H1 (cell line): Measurements from ENCODE around the gene CIC. TPM values are rescaled to one million over a fixed set of nuclear protein-coding genes. Genes with fewer than 3 reads are reported as not detected.

Experiments
- CTCF ChIA-PET: fragments of 300-600 bp; sonication (Branson Sonifier 250); formaldehyde crosslinking; loops from one replicate; lab custom pipeline; 2021; ENCODE audit not compliant: partially characterized antibody; lab: Charles Lee
- POLR2A ChIA-PET: fragments of 300-600 bp; sonication (Branson Sonifier 250); formaldehyde crosslinking; loops from one replicate; lab custom pipeline; 2021; ENCODE audit warnings: inconsistent platforms; ENCODE audit not compliant: partially characterized antibody; lab: Charles Lee
- DNase-seq, 2 experiments: peaks; one replicate each; pipeline versions ENCODE4 v3.0.0 to v3.0.0-alpha.2; 2010 to 2022; ENCODE audit warnings: low spot score in 2 of 2, low read depth in 1 of 2, mixed read lengths in 1 of 2
- FAIRE-seq: peaks from 2 replicates; lab custom pipeline; 2011; peaks lifted over from hg19 to GRCh38; lab: Jason Lieb, UNC
- H2AFZ ChIP-seq: 2 replicates; pipeline ENCODE4 v1.8.1; 2012; ENCODE audit warnings: low read length, inconsistent platforms
- H2AK5ac ChIP-seq: 2 replicates; pipeline ENCODE4 v1.6.1; 2013; ENCODE audit warnings: low read depth, low read length
- H2BK120ac ChIP-seq: replicated peaks from 2 replicates; pipeline ENCODE3; 2013; ENCODE audit warnings: low read depth, low read length, inconsistent platforms
- H2BK12ac ChIP-seq: 2 replicates; pipeline ENCODE4 v1.6.1; 2013; ENCODE audit warnings: low read depth, low read length
- H2BK15ac ChIP-seq: 2 replicates; pipeline ENCODE4 v1.6.1; 2013; ENCODE audit warnings: low read length
- H2BK20ac ChIP-seq: 2 replicates; pipeline ENCODE4 v1.6.1; 2013; ENCODE audit warnings: low read length
- H2BK5ac ChIP-seq: 2 replicates; pipeline ENCODE4 v1.6.1; 2013; ENCODE audit warnings: low read depth, low read length
- H3K14ac ChIP-seq: 2 replicates; pipeline ENCODE4 v1.6.1; 2013; ENCODE audit warnings: inconsistent platforms; ENCODE audit not compliant: insufficient read length
- H3K18ac ChIP-seq: 2 replicates; pipeline ENCODE4 v1.6.1; 2013; ENCODE audit warnings: low read length; ENCODE audit errors: extremely low read depth
- H3K23ac ChIP-seq: 2 replicates; pipeline ENCODE4 v1.6.1; 2013; ENCODE audit warnings: inconsistent platforms; ENCODE audit not compliant: insufficient read length
- H3K23me2 ChIP-seq: 2 replicates; pipeline ENCODE4 v1.6.1; 2013; ENCODE audit warnings: low read depth, low read length
- H3K27ac ChIP-seq: 2 replicates; pipeline ENCODE4 v1.6.1; 2011; ENCODE audit warnings: low read depth, low read length, inconsistent platforms
- H3K27me3 ChIP-seq, 4 experiments: replicated peaks in 1 of 4; 1 replicate in 1 of 4; 2 replicates in 3 of 4; pipeline versions ENCODE4 v1.6.1 to v1.8.1; 2011 to 2013; ENCODE audit warnings: low read length in 3 of 4, mild to moderate bottlenecking in 3 of 4, inconsistent platforms in 2 of 4, mixed read lengths in 2 of 4, moderate library complexity in 1 of 4; ENCODE audit not compliant: control insufficient read depth in 3 of 4, insufficient read depth in 3 of 4; ENCODE audit errors: extremely low read depth in 1 of 4
- H3K36me3 ChIP-seq, 4 experiments: 2 replicates each; pipeline versions ENCODE4 v1.6.1 to v1.8.1; 2011 to 2013; ENCODE audit warnings: mild to moderate bottlenecking in 4 of 4, low read length in 3 of 4, moderate library complexity in 2 of 4, control low read depth in 1 of 4, inconsistent platforms in 1 of 4; ENCODE audit not compliant: insufficient read depth in 4 of 4, control insufficient read depth in 2 of 4
- H3K4ac ChIP-seq: replicated peaks from 2 replicates; pipeline ENCODE3; 2013; ENCODE audit warnings: low read length, low read depth, mixed read lengths, inconsistent platforms; ENCODE audit not compliant: insufficient read length
- H3K4me1 ChIP-seq, 4 experiments: replicated peaks in 1 of 4; 1 replicate in 1 of 4; 2 replicates in 3 of 4; pipeline versions ENCODE4 v1.6.1 to v1.8.1; 2011 to 2013; ENCODE audit warnings: low read length in 3 of 4, inconsistent platforms in 2 of 4, mixed read lengths in 1 of 4; ENCODE audit not compliant: insufficient read depth in 4 of 4, control insufficient read depth in 3 of 4
- H3K4me2 ChIP-seq, 2 experiments: 2 replicates each; pipeline versions ENCODE4 v1.6.1 to v1.8.1; 2011 to 2013; ENCODE audit warnings: low read depth in 2 of 2, low read length in 2 of 2, control low read depth in 1 of 2, inconsistent platforms in 1 of 2, mild to moderate bottlenecking in 1 of 2; ENCODE audit not compliant: insufficient read depth in 1 of 2
- H3K4me3 ChIP-seq, 4 experiments: fragments of 200-600, 300-600 bp in 1 of 4; sonication (generic), shearing (Covaris generic), sonication (Bioruptor Twin) in 1 of 4; 2 replicates each; pipeline versions ENCODE4 v1.5.1 to v1.8.1; 2011 to 2016; ENCODE audit warnings: low read length in 4 of 4, low read depth in 3 of 4, control low read depth in 2 of 4, inconsistent platforms in 2 of 4, mild to moderate bottlenecking in 2 of 4, mixed read lengths in 1 of 4, moderate library complexity in 1 of 4; ENCODE audit not compliant: insufficient read depth in 2 of 4; ENCODE audit errors: extremely low read depth in 1 of 4
- H3K56ac ChIP-seq: replicated peaks from 2 replicates; pipeline ENCODE3; 2013; ENCODE audit warnings: low read depth, mild to moderate bottlenecking, mixed read lengths, low read length, inconsistent platforms; ENCODE audit not compliant: insufficient read length
- H3K79me1 ChIP-seq: 2 replicates; pipeline ENCODE4 v1.6.1; 2013; ENCODE audit warnings: low read depth, low read length, control low read depth
- H3K79me2 ChIP-seq, 2 experiments: 2 replicates each; pipeline versions ENCODE4 v1.6.1 to v1.8.1; 2012 to 2013; ENCODE audit warnings: low read length in 2 of 2, mild to moderate bottlenecking in 2 of 2, inconsistent platforms in 1 of 2; ENCODE audit not compliant: insufficient read depth in 2 of 2, control insufficient read depth in 1 of 2
- H3K9ac ChIP-seq, 4 experiments: replicated peaks in 1 of 4; 1 replicate in 1 of 4; 2 replicates in 3 of 4; pipeline versions ENCODE4 v1.6.1 to v1.8.1; 2011 to 2013; ENCODE audit warnings: low read depth in 3 of 4, low read length in 3 of 4, control low read depth in 2 of 4, mild to moderate bottlenecking in 2 of 4, moderate library complexity in 2 of 4, inconsistent platforms in 1 of 4; ENCODE audit errors: extremely low read depth in 1 of 4
- H3K9me3 ChIP-seq, 2 experiments: 2 replicates each; pipeline versions ENCODE4 v1.6.1 to v1.8.1; 2012 to 2013; ENCODE audit warnings: mild to moderate bottlenecking in 2 of 2, moderate library complexity in 2 of 2, control low read depth in 1 of 2, inconsistent platforms in 1 of 2, low read depth in 1 of 2, low read length in 1 of 2, mixed read lengths in 1 of 2; ENCODE audit not compliant: insufficient read depth in 2 of 2
- H4K20me1 ChIP-seq, 2 experiments: replicated peaks in 1 of 2; 2 replicates each; pipeline versions ENCODE3 to v1.8.1; 2011 to 2013; ENCODE audit warnings: inconsistent platforms in 2 of 2, low read length in 2 of 2, mild to moderate bottlenecking in 1 of 2; ENCODE audit not compliant: insufficient read depth in 2 of 2, control insufficient read depth in 1 of 2
- H4K5ac ChIP-seq: 2 replicates; pipeline ENCODE4 v1.6.1; 2013; ENCODE audit warnings: low read length, low read depth, mixed read lengths, inconsistent platforms; ENCODE audit not compliant: insufficient read length
- H4K8ac ChIP-seq: 2 replicates; pipeline ENCODE4 v1.8.0; 2013; ENCODE audit warnings: mild to moderate bottlenecking, moderate library complexity, low read length, inconsistent platforms; ENCODE audit not compliant: insufficient read depth; ENCODE audit errors: extremely low read depth
- H4K91ac ChIP-seq: replicated peaks from 2 replicates; pipeline ENCODE3; 2013; ENCODE audit warnings: low read length, mixed read lengths, inconsistent platforms; ENCODE audit not compliant: insufficient read length
- CTBP2 ChIP-seq: IDR thresholded peaks from 2 replicates; pipeline ENCODE4 v1.7.0; 2011; ENCODE audit warnings: borderline replicate concordance, mild to moderate bottlenecking, moderate library complexity, mixed read lengths, low read length; ENCODE audit not compliant: insufficient read depth, insufficient read length
- EGR1 ChIP-seq: IDR thresholded peaks from 2 replicates; pipeline ENCODE4 v1.6.1; 2011; ENCODE audit warnings: low read depth, low read length, borderline replicate concordance
- FOSL1 ChIP-seq: IDR thresholded peaks from 2 replicates; pipeline ENCODE4 v1.6.1; 2011; ENCODE audit warnings: mild to moderate bottlenecking, low read depth, low read length, moderate library complexity; ENCODE audit not compliant: insufficient read depth
- GABPA ChIP-seq: IDR thresholded peaks from 2 replicates; pipeline ENCODE4 v1.6.1; 2011; ENCODE audit warnings: mild to moderate bottlenecking, low read length, moderate library complexity, borderline replicate concordance; ENCODE audit not compliant: insufficient read depth
- GTF2F1 ChIP-seq: IDR thresholded peaks from 2 replicates; pipeline ENCODE4 v1.6.1; 2012; ENCODE audit warnings: low read depth, low read length, improper control_type of control experiment, borderline replicate concordance
- HDAC2 ChIP-seq, 2 experiments: fragments of 300-600 bp in 1 of 2; sonication (generic) in 1 of 2; IDR thresholded peaks; 2 replicates each; pipeline ENCODE4 v1.6.1; 2011 to 2012; ENCODE audit warnings: low read depth in 2 of 2, low read length in 2 of 2, mild to moderate bottlenecking in 2 of 2, moderate library complexity in 2 of 2, borderline replicate concordance in 1 of 2, inconsistent platforms in 1 of 2
- KDM4A ChIP-seq: IDR thresholded peaks from one replicate; pipeline ENCODE4 v1.7.1; 2012; ENCODE audit warnings: low read depth, mild to moderate bottlenecking, moderate library complexity, low read length, inconsistent platforms; ENCODE audit not compliant: severe bottlenecking
- PHF8 ChIP-seq: fragments of 200-600 bp; sonication (generic); conservative IDR thresholded peaks from 2 replicates; pipeline ENCODE4 v1.7.1; 2012; ENCODE audit warnings: low read depth, mild to moderate bottlenecking, inconsistent platforms, low read length, moderate library complexity
- YY1 ChIP-seq: IDR thresholded peaks from 2 replicates; pipeline ENCODE4 v1.6.1; 2011; ENCODE audit warnings: low read depth, mild to moderate bottlenecking, low read length
- WGBS, 2 experiments: shearing (Covaris generic) in 1 of 2; methylation state at CpG; one replicate each; pipeline versions ENCODE4 v1.1.6 to v1.1.7; 2013 to 2015; ENCODE audit warnings: low lambda C conversion rate in 2 of 2, mixed read lengths in 2 of 2, inconsistent platforms in 1 of 2, low coverage in 1 of 2, missing lambda C conversion rate in 1 of 2; ENCODE audit not compliant: insufficient replicate concordance in 2 of 2, insufficient coverage in 1 of 2, insufficient read length in 1 of 2; ENCODE audit errors: extremely low coverage in 1 of 2, missing lambda C conversion rate in 1 of 2; 5-methylcytosine and 5-hydroxymethylcytosine counted together
- polyA plus RNA-seq, 7 experiments: library from polyadenylated mRNA; depleted of rRNA in 3 of 7; stranded (reverse) in 5 of 7; unstranded in 2 of 7; fragments of >200 nt in 5 of 7; fragments of 200-250 nt in 2 of 7; gene quantifications; 1 replicate in 5 of 7; 2 replicates in 1 of 7; 4 replicates in 1 of 7; pipeline versions ENCODE4 v1.2.1 to v1.2.3, GENCODE V29; 2011 to 2013; ENCODE audit warnings: missing spikeins in 2 of 7, mixed read lengths in 2 of 7
- total RNA-seq: library from RNA; stranded (reverse); fragmentation: NEBNext Ultra II Directional; extraction: Animal tissue kit (Norgen Biotek cat#: 25700); gene quantifications from 2 replicates; pipeline ENCODE4 v1.2.1, GENCODE V29; 2021

The CIC gene
- total and polyA plus RNA-seq, 2 of the 8 experiments (the other 6 are each of a cell fraction or from before 2014, with no cell fraction given): 13.2 to 43.6 TPM

DNA sequence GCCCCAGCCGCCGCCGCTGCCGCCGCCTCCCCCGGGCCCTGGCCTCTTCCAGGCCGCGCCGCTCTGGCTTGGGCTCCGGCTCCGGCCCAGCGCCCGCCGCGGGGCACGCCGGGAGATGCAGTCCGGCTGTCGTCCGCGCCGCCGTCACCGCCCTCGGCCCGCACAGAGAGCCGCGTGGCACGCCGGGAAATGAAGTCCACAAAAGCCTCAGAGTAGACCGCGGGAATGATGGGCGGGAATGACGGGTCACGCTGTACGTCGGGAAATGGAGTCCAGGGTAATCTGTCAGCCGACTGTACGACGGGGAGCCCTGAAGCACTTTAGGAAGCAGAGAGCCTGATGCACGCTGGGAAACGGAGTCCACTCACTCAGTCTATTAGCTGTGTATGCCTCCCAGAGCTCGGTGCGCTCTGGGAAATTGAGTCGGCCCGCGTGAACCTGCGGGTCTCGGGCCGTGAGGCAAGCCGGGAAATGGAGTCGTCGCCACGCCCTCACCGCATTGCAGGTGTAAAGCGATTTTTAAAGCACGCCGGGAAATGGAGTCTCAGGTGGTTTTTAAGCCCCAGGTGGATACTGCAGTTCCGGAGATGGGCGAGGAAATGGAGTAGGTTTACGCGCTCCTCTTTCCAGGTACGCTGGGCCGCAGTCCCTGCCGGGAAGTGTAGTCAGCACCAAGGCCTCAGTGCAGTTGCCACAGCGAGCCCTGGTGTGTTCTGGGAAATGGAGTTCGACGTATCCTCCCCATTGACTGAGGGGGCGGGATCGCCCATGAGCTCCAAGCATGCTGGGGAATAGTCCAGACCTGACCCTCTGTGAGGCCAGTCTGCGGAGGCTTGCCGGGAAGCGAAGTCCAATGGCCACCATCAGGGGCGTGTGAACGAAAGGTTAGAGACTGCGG is 26.3 kb upstream of the CIC start, which contains the start of gene GSK3A:
GSK3A (minus strand) TSS at position 91 of the 898 bp plus-strand sequence. CDS start 137 bp downstream, outside the sequence.
- H3K14ac ChIP-seq: no peak within 1 kb of the TSS
- peak within 1 kb of the TSS; percentile 81 to 90 (median 85) for H3K4me3 ChIP-seq
- peak within 1 kb of the TSS; percentile 83; the same call in 1 of the 2 replicates for H3K18ac ChIP-seq
- no peak within 1 kb of the TSS for H3K23ac ChIP-seq
- H4K5ac ChIP-seq: peak within 1 kb of the TSS; percentile 32
- peak within 1 kb of the TSS; percentile 47 for H4K91ac ChIP-seq
- 0 out of 2 replicates have a peak within 1 kb of the TSS, but pooled peaks have one; percentile 65 for H2BK12ac ChIP-seq
- H3K23me2 ChIP-seq: peaks cover 7% of the 10 kb centered on the region
- H3K27ac ChIP-seq: peak within 1 kb of the TSS; percentile 74
- peak within 1 kb of the TSS; percentile 15; the same call in 1 of the 2 replicates for H2AFZ ChIP-seq
- 0 out of 2 replicates have a peak within 1 kb of the TSS, but pooled peaks have one; percentile 81 for H2BK15ac ChIP-seq
- peaks cover 4 to 6% of the 10 kb centered on the region in 2 experiments for H4K20me1 ChIP-seq
- FAIRE-seq (peak; percentile 96), DNase-seq (peak; percentile 94 to 98)
- peak within 1 kb of the TSS; percentile 36 for H4K8ac ChIP-seq
- H2AK5ac ChIP-seq: no peak within 1 kb of the TSS
- peak within 1 kb of the TSS; percentile 66 to 77 for H3K4me2 ChIP-seq
- H3K36me3 ChIP-seq: peaks cover 0 to 8% (median 3%) of the 10 kb centered on the region in 4 experiments; a peak in 3 of 8 replicates
- H3K79me1 ChIP-seq: peaks cover 5% of the 10 kb centered on the region; the same call in 1 of the 2 replicates
- H3K9me3 ChIP-seq: no peaks in the 10 kb centered on the region
- H2BK120ac ChIP-seq: no peak within 1 kb of the TSS
- H3K4me1 ChIP-seq: peaks cover under 1 to 14% (median 4%) of the 10 kb centered on the region in 4 experiments; a peak in 6 of 7 replicates
- no peak within 1 kb of the TSS for H3K4ac ChIP-seq
- CTCF ChIA-PET: interaction anchor here (0.6 to 11.8 kb wide), 19 partner anchors 9 to 159 kb away, joined by 3 to 260 read pairs (median 4); partner anchors contain the start of genes POU2F2 and ZNF526
- peak within 1 kb of the TSS; percentile 92 for H2BK5ac ChIP-seq
- 1% methylated on average over 70 of the region's 76 CpGs; no CpG with 5 or more reads in 1 of the 2 experiments for WGBS, 2 experiments
- POLR2A ChIA-PET: interaction anchor here (0.6 to 7.0 kb wide), 29 partner anchors 9 to 284 kb away, joined by 3 to 68 read pairs (median 4); partner anchors contain the start of genes DEDD2, ERF, PAFAH1B3 and RABAC1
- peak within 1 kb of the TSS; percentile 26 for H3K56ac ChIP-seq
- H3K27me3 ChIP-seq: no peaks in the 10 kb centered on the region; a peak in 1 of 7 replicates
- no peak within 1 kb of the TSS for H2BK20ac ChIP-seq
- peak within 1 kb of the TSS; percentile 57 to 89 (median 72); a peak in 6 of 7 replicates for H3K9ac ChIP-seq
- peaks cover 0 to 16% of the 10 kb centered on the region in 2 experiments; a peak in 2 of 4 replicates for H3K79me2 ChIP-seq
- TF ChIP-seq PHF8: no peak
- TF ChIP-seq EGR1: peak; percentile 86; the same call in 1 of the 2 replicates
- TF ChIP-seq FOSL1: no peak
- no peak for TF ChIP-seq GABPA
- TF ChIP-seq HDAC2 (IDR thresholded peaks at IDR 0.05; ENCODE audit: borderline replicate concordance in 1 of 2, low read depth in 2 of 2, low read length in 2 of 2): no peak
- TF ChIP-seq KDM4A: no peak
- no peak for TF ChIP-seq CTBP2
- peak; percentile 80 for TF ChIP-seq YY1
- no peak for TF ChIP-seq GTF2F1
